ENCODE results near the gene BBS10.
"Not testable (repeated sequence)": the region's sequence is repeated elsewhere in the genome, so short reads cannot be mapped to it uniquely, and the experiment has no call there.

The BBS10 gene

GRCh38 chr12:76348079-76348901, at the start of gene BBS10:
Gene BBS10 (minus strand): TSS chr12:76348415. CDS start chr12:76348358, 57 bp downstream.
- DNase-seq (ENCODE audit: low read depth in 2 of 2): peak; percentile 67 to 72

DNA sequence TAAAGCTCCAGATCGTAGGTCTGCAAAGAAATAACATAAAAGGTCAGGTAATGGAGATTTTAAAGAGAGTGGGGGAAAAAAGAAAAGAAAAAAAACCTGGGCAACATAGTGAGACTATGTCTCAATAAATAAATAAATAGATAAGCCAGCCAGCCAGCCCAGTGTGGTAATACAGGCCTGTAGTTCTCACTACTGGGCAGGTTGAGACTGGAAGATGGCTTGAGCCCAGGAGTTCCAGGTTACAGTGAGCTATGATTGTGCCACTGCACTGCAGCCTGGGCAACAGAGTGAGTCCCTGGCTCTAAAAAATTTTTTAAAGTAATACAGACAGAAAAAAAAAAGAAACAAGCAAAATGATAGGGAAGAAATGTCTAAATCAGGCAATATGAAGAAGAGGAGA, 43.2 kb upstream of the BBS10 start:
- DNase-seq (ENCODE audit: low read depth in 2 of 2): no peak

- no peak for DNase-seq (ENCODE audit: low read depth in 2 of 2)
Measured at GRCh38 chr12:76387614-76388013, 39.4 kb upstream of the BBS10 start.

- DNase-seq (ENCODE audit: low read depth in 2 of 2): no peak
Measured at GRCh38 chr12:76384560-76384959, 36.3 kb upstream of the BBS10 start.

GRCh38 chr12:76383988-76384387, 35.8 kb upstream of the BBS10 start:
- DNase-seq (ENCODE audit: low read depth in 2 of 2): no peak

DNA sequence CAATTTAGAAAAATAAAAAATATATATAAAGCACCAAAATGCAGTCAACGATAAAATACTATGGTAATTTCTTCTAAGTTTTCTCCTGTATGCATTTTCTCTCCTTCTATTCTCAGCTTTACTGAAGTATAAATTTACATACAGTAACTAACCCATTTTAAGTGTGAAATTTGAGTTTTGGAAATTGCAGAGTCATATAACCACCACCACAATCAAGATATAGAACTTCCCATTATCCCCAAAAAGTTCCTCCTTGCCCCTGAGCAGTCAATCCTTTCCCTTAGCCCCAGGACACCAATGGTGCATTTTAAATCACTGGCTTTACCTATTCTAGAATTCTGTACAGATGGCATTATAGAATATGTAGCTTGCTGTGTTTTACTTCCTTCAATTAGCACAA, 31.0 kb upstream of the BBS10 start:
- DNase-seq (ENCODE audit: low read depth in 2 of 2): no peak

- DNase-seq (ENCODE audit: low read depth in 2 of 2): not testable (repeated sequence)
Measured at GRCh38 chr12:76376876-76377275, 28.7 kb upstream of the BBS10 start.

DNA sequence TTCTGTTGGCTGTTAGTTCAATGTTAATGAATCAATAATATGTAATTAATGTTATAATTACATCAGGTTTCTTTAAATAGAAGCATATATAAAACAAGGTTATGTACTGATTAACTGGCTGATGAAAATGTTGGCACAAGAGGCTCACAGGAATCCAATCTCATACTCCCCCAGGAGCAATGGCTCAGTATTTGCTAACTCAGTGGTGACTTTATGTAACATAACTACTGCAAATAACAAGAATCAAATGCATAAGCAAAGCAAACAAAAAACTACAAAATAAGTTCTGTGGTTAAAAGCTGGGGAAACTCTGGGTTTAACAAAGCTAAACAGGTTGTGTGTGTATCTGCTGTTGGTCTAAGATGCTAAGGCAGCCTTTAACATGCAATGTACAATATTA, 27.7 kb upstream of the BBS10 start:
- DNase-seq (ENCODE audit: low read depth in 2 of 2): no peak

DNA sequence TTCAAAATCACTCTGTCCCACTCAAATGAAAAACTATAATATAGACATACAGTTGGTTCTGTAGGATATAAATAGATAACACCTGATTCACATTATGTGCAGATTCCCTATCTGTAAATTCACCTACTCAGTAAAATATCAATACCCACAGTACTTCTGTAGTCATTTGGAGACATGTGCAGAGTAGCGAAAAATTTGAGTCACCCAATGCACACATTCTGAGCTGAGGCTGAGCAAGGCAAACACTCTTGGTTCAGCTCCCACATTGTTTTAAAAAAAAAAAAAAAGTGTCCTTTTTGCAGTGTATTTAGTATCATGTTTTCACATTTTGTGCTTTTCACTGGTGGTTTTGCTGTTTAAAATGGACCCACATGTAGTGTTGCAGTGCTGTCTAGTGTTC, 27.3 kb upstream of the BBS10 start:
- DNase-seq (ENCODE audit: low read depth in 2 of 2): no peak

DNA sequence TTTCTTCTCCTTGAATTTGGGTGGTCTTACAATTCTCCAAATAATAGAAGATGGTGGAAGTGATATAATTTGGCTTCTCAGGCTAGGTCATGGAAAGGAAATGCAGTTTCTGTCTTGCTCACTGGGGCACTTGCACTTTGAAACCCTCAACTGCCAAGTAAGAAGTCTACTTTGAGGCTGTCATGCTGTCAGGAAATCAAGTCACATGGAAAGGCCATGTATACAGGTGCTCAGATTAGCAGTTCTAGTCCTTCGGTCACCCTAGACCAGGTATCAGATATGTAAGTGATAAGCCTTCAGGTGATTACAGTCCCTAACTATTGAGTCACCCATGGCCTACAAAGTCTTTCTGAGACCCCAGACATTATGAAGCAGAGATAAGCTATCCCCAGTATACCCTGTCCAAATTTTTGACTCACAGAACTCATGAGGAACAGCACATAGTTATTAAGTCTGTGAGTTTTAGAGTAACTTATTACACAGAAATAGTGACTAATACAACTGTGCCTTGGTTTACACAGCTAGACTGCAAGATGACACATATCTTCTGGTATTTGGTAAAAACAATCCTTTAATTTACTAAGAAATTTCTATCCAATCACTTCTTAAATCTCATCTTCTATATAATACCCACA, 26.3 kb upstream of the BBS10 start:
- DNase-seq (ENCODE audit: low read depth in 2 of 2): no peak

DNA sequence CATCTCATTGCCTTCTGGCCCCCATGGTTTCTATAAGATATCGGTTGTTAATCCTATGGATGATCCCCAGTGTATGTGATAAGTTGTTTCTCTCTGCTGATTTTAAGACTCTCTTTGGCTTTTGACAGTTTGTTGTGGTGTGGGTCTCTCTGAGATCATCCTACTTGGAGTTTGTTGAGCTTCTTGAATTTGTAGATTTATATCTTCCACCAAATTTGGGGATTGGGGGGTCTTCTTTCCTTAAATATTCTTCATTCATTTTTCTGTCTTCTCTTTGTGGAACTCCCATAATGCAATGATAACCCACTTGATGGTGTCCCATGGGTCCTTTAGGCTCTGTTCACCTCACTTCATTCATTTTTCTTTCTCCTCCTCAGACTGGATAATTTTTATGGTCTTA, 20.0 kb upstream of the BBS10 start:
- no peak for DNase-seq (ENCODE audit: low read depth in 2 of 2)

GRCh38 chr12:76366163-76366562, 17.9 kb upstream of the BBS10 start:
- DNase-seq (ENCODE audit: low read depth in 2 of 2): no peak

- not testable (repeated sequence) for DNase-seq (ENCODE audit: low read depth in 2 of 2)
Measured at GRCh38 chr12:76364131-76364530, 15.9 kb upstream of the BBS10 start.

GRCh38 chr12:76360316-76360715, 12.1 kb upstream of the BBS10 start:
- DNase-seq (ENCODE audit: low read depth in 2 of 2): no peak

DNA sequence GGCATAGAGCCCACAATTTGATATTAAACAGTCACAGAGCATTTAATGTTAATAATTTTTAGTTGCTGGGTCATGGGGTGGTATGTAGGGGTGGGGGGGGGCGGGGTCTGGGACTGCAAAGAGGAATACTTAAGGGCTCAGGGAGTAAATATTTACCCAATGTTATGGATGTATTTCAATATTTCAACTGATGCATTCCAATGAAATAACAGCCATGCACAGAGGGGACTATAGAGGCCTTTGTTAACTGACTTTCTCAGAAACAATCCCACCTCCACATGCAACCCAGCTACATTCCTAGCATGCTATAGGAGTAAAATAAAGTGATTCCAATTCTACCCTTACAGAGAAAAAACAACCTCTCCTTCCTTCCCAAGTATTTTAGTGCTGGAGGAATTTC, 7.9 kb upstream of the BBS10 start:
- DNase-seq (ENCODE audit: low read depth in 2 of 2): no peak

DNA sequence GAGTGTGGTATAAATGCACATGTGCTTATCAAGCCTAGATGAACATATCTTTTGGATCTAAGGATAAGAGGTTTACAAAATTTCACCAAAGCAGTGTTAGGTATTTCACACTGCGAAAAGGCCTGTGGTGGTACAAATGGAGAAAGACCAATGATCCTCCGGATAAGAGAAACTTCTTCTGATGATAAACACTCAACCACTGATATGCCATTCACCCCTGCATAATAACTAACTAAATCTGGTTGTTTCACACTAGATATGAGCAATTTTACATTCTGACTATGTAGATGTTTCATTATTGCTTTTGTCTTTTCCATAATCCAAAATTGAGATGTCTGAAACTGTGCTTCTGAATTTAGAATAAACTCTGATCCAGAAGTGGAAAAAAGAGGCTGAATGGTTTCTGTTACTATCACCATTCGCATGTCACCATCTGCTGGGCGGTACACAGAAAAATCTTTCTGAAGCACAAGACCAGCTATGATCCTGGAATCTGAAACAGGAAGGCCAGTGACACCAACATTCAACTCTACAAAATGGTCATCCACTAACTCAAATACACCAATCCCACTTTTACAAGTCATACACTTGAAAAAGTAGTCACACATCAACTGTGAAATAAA, 1.3 kb downstream of the BBS10 start:
- no peak for DNase-seq (ENCODE audit: low read depth in 2 of 2)

DNA sequence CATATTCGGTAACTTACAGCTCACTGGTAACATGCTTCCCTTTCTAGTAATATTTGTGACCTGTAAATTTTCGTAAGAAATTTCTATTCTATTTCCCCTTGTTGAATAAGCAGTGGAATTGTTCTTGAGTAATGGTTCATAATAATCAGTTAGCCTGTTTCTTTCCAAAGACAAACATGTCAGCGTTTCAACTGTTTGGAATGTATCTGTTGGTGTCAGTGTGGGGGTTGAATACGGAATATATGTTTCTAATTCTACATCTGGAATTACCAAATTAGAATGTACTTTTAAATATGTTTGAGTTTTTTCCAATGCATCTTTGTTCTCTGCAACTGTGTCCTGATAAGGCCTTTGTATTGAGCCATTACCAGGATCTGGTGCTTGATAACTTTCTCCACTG, 2.0 kb downstream of the BBS10 start:
- no peak for DNase-seq (ENCODE audit: low read depth in 2 of 2)

DNA sequence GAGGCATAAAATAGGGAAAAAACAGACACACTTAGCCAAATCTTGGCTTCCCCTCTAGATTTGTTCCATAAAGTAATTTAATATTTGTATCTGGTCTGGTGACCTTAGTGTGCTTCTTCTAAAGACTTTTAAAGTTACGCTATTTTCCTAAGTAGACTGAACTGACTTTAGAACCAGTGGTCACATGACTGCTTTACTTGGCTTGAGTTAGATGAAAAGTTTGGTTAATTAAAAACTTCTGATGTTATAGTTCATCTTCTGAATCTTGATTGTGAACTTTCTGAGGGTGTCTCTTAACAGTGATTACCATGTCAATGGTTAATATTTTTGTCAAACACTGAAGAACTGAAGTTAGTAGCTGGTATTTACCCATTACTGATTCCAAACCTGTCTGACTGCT, 2.6 kb downstream of the BBS10 start:
- no peak for DNase-seq (ENCODE audit: low read depth in 2 of 2)

GRCh38 chr12:76341436-76342030, 6.7 kb downstream of the BBS10 start:
- no peak for DNase-seq (ENCODE audit: low read depth in 2 of 2)

- no peak for DNase-seq (ENCODE audit: low read depth in 2 of 2)
Measured at GRCh38 chr12:76340680-76341435, 7.4 kb downstream of the BBS10 start.

- no peak for DNase-seq (ENCODE audit: low read depth in 2 of 2)
Measured at GRCh38 chr12:76337583-76337982, 10.6 kb downstream of the BBS10 start.

DNA sequence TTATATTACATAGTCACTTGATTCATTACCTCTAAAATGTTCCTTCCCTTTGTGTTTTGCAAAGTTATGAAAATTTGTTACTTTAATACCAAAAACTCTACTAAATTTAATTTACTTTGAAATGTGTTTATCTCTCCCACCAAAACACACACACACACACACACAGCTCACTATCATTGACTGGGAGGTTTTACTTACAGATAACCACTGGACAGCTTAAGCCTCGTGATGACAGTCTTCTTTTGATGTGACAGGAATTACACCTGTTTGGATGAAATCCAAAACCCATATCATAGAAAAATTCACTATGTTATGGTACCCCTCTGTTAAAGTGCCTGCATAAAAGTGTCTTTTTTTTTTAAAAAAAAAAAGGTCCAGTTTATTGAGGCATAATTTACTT, 15.6 kb downstream of the BBS10 start:
- DNase-seq (ENCODE audit: low read depth in 2 of 2): no peak
